Astrocyte (in vitro differentiated cells and primary cell): ENCODE results near the gene PSMD5.

ENCODE experiments used
- CTCF ChIP-seq: IDR thresholded peaks from 2 replicates; pipeline ENCODE4 v1.5.1; 2011; ENCODE audit warnings: low read depth, mild to moderate bottlenecking, inconsistent platforms, low read length, moderate library complexity; ENCODE audit not compliant: insufficient read depth
- EZH2 ChIP-seq: IDR thresholded peaks from 2 replicates; pipeline ENCODE4 v1.6.1; 2012; ENCODE audit warnings: mild to moderate bottlenecking, low read length, inconsistent platforms; ENCODE audit not compliant: insufficient read depth

GRCh38 chr9:120891884-120892747 lies 49.4 kb upstream of the PSMD5 start:
- TF ChIP-seq CTCF (no peak), EZH2 (no peak)
